Activated CD4-positive, alpha-beta T cell treated with anti-CD3 and anti-CD28 coated beads, Interleukin-2, amount 50 U/mL, for 4 hours (primary cell): Measurements from ENCODE around the gene NFATC2.
A peak's percentile ranks its signal among the peaks of the same experiment; 100 is the strongest.
"Not testable (repeated sequence)": the region's sequence is repeated elsewhere in the genome, so short reads cannot be mapped to it uniquely, and the experiment has no call there.

Experiments used
- DNase-seq, 2 experiments: peaks; one replicate each; pipeline ENCODE4 v3.0.0-alpha.2; 2020

Gene NFATC2

GRCh38 chr20:51566594-51566993, 24.1 kb upstream of the NFATC2 start:
- DNase-seq = no peak

DNA sequence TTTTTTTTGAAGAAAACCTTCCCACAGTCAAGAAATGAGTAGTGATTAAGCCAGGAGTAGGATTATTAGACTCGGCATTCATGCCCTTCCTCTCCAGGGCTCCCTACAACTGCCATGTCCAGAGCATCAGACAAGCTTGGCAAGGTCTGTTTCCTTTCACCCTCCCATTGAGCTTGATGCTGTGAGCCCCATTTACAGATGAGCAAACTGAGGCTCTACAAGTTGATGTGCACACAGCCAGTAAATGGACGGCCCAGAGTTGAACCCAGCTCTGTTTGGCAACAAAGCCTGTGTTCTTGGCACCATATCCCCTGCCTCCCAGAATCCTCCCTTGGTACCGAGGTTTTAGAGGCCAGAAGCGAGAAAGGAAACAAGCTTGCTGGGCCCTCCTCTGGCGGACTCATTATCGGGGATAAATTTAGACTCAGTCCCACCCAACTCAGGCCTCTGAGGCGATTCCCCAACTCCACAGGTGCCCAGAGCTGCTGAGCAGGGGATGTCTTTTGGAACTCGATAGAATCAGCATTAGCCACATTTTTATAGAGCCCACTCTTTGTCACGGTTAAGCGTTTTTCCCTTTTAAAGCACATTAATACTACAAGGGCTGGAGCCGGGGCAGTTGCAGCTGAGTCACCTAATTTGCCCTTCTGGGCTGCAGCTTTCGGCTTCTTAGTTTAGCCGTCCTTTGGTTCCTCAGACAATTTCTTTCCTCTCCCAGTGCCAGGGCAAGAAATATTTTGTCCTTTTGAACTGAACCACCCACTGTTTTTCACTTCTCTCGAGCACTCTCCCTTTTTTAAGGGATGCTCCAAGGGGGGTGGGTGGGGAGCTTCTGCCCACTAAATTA, 23.0 kb upstream of the NFATC2 start:
- no peak for DNase-seq

- peak; percentile 14 to 19 for DNase-seq
These were observed 21.2 kb upstream of the NFATC2 start for GRCh38 chr20:51563486-51564332.

DNA sequence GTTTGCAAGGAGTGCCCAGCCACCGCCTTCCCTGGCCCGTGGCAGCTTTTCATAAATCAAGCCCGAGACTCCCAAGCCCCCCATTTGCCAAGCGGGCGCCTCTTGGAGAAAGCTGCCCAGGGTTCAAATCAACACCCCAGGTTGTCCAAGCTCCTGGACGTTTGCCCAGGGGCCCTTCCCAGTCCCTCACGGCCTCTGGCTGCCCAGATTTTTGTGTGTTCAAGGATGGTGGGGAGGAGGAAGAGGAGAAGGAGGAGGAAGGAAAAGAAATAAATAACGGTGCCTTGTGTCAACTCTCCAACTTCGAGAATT, 20.6 kb upstream of the NFATC2 start:
- DNase-seq = no peak

- DNase-seq = no peak
These were observed 20.0 kb upstream of the NFATC2 start for GRCh38 chr20:51562332-51563173.

- no peak for DNase-seq
These were observed 19.5 kb upstream of the NFATC2 start for GRCh38 chr20:51562027-51562331.

DNA sequence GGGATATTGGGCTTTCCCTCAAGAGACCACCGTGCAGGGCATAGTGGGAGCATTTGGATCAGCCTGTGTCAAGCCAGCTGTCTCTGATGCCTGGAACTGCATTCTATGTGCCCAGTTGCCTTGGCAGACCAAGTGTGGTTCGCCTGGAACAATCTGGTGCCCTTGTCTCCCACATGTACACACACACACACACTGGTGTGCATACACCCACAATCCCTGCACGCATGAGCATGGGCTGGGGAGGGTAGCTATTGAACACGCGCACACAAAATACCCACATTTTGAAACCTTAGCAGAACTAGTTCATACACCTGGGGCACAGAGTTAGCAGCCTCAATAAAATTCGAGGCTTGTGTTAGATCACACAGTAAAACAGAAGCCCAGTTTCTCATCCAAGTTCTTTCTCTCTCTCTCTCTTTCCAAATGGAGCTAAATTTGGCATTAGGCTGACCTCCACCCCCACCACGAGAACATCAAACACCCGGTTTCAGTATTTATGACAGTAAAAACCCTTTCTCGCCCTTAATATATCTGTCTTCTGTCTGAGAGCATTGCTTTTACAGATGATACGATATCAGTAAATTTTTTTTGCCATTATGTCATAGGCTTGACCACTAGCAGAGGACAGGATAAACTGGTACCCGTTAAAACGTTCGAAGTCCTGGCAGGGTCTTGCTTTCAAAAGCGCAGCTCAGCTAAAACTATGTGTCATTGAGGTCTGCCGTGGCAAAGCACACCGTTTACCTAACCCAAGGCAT, 18.2 kb upstream of the NFATC2 start:
- no peak for DNase-seq

- no peak for DNase-seq
These were observed 17.5 kb upstream of the NFATC2 start for GRCh38 chr20:51560042-51560441.

DNA sequence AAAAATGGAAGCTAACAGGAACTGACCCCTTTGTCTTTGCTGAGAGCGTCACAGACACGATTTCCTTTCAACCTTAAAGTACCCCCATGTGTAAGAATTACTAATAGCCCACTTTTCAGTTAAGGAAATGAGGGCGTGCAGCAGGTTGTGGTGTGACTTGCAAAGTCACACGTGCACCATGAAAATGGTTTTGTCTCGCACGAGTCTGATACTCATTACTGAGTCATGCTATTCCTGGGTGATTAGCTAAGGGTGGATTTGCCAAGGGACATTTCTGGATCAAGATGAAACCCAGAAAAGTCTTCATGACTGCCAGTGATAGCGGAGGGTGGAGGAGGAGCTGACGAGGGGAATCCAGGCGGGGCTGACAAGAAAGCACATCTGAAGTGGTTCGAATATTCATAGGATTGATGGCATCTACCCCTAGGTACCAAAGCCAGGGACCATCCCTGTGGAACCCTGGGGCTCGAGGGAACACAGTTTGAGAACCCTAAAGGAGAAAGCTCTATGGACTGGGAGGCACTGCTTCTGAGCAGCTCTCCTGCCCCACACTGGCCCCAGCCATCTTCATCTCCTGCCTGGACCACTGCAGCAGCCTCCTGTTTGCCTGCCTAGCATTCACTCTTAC, 12.1 kb upstream of the NFATC2 start:
- no peak for DNase-seq

GRCh38 chr20:51553897-51554486, 11.5 kb upstream of the NFATC2 start:
- no peak for DNase-seq

GRCh38 chr20:51551186-51551585, 8.7 kb upstream of the NFATC2 start:
- no peak for DNase-seq

- DNase-seq = no peak
These were observed 7.0 kb upstream of the NFATC2 start for GRCh38 chr20:51549474-51549873.

GRCh38 chr20:51547951-51548350, 5.4 kb upstream of the NFATC2 start:
- no peak for DNase-seq

DNA sequence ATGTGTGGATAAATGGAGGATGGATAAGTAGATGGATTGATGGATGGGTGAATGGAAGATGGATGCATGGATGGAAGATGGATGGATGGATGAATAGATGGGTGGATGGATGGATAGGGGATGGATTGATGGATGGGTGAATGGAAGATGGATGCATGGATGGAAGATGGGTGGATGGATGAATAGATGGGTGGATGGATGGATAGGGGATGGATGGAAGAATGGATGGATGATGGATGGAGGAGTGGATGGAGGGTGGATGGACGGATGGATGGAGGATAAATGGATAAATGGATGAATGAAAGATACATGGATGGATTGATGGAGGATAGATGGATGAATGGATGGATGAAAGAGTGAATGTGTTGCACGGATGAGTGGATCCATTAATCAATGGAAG, 3.0 kb upstream of the NFATC2 start:
- DNase-seq = no peak

DNA sequence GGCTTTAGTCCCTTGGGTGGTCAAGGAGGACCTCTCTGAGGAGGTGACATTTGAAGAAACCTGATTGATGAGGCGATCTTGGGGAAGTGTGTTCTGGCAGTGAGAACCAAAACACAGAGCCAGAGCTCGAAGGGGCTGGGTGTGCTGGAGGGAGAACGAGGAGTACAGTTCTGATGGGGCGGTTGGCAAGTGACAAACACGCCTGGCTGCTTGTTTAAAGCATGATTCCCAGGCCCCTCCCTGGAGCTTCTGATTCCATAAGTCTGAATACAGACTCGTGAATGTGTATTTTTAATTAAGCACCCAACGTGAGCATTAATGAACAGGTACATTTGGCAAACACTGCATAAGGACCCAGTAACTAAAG, 886 bp upstream of the NFATC2 start:
- no peak for DNase-seq

DNA sequence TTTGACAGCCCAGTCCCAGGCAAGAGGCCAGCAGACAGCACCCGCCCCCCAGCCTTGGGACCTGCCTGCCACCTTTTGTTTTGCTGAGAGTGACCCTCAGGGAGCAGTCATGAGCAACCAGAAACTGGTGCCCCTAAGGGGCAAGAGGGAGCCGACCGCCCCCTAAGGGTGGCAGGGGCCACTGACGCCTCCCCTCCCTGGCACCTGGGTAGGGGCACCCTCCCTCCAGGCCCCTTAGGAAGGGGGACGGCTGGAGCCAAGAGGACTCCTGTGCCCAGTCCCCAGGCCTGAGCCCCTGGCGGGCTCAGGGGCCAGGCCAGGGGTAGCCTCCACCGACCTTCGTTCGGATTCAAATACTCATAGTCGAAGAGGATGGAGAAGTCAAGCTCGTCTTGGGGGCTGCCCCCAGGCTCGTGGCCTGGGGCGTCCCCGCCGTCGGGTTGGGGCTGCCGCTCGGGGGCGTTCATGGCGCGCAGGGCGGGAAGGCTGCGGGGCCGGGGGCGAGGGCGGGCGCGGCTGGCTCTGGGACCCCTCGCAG, 417 bp downstream of the NFATC2 start:
- peak; percentile 48 to 49 for DNase-seq

- peak; percentile 78 for DNase-seq
These were observed 1.1 kb downstream of the NFATC2 start for GRCh38 chr20:51541189-51542032.

GRCh38 chr20:51540580-51540979, 1.9 kb downstream of the NFATC2 start:
- no peak for DNase-seq

- not testable (repeated sequence) for DNase-seq
These were observed 2.4 kb downstream of the NFATC2 start for GRCh38 chr20:51540074-51540473.
